GM12873 (cell line): ENCODE results near the gene UGT1A6.

ENCODE experiments used
- TF ChIP-seq, protein P1 (sequence below): IDR thresholded peaks from 2 replicates; pipeline ENCODE4 v1.5.1; 2012; ENCODE audit warnings: low read depth, mild to moderate bottlenecking, moderate library complexity, low read length, control low read depth; ENCODE audit not compliant: insufficient read depth; ENCODE audit errors: missing control alignments

The UGT1A6 gene

DNA sequence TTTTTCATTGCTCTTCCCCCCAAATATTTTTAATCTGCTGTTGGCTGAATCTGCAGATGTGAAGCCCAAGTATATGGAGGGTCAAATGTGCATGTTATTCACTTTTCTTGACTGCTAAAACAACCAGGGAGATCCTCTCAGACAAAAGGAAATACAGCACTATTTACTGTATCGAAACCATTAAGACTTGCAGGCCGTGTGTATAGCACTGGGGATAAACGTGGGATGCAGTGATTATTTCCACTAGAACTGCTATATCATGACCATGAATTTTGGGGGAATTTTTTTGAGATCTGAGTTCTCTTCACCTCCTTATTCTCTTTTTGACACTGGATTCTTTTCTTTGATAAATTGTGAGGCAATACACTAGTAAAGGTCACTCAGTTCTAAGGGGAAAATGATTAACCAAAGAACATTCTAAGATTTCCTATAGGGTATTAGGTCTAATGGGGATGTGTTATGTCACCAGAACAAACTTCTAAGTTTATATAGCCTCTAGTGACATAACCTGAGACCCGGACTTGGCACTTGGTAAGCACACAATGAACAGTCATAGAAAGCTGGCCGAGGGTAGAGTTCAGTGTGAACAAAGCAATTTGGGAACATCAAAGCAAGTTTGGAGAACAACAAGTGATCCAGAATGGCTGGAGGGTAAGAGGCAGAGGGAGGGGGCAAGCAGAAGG is 52.5 kb downstream of the UGT1A6 start:
- TF ChIP-seq, protein P1, sequence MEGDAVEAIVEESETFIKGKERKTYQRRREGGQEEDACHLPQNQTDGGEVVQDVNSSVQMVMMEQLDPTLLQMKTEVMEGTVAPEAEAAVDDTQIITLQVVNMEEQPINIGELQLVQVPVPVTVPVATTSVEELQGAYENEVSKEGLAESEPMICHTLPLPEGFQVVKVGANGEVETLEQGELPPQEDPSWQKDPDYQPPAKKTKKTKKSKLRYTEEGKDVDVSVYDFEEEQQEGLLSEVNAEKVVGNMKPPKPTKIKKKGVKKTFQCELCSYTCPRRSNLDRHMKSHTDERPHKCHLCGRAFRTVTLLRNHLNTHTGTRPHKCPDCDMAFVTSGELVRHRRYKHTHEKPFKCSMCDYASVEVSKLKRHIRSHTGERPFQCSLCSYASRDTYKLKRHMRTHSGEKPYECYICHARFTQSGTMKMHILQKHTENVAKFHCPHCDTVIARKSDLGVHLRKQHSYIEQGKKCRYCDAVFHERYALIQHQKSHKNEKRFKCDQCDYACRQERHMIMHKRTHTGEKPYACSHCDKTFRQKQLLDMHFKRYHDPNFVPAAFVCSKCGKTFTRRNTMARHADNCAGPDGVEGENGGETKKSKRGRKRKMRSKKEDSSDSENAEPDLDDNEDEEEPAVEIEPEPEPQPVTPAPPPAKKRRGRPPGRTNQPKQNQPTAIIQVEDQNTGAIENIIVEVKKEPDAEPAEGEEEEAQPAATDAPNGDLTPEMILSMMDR, result no peak

DNA sequence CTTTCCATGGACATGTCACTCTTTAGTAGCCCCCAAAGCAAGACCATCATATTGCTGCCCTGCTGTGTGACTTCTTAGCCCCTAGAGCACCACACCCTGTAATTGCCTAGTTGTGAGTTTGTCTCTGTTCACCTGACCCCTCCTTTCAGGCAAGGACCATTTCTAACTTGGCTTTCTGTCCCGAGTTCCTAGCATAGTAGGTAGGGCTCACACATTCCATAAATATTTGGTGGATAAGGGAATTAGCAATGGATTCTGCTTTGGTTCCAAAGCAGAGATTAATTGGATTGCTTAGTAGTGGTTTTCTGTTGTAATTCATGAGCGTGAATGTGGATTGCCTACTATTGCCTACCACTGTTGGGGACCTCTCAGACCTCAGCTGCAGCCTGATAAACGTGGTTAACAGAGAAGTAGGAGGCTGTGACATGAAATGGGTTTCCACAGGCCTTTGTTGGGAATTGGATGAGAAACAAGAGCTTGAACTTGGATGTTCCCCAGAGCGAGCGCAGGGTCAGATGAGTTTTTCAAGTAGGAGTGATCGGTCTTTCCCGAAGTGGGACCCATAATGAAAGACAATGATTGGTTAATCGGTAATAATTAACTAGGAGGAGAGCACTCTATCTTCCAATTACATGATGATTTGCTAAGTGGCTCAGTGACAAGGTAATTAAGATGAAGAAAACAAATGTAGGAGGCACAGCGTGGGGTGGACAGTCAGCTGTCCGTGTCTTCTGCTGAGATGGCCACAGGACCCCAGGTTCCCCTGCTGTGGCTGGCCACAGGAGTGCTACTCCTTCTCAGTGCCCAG is 54.0 kb downstream of the UGT1A6 start:
- TF ChIP-seq, protein P1, result no peak

DNA sequence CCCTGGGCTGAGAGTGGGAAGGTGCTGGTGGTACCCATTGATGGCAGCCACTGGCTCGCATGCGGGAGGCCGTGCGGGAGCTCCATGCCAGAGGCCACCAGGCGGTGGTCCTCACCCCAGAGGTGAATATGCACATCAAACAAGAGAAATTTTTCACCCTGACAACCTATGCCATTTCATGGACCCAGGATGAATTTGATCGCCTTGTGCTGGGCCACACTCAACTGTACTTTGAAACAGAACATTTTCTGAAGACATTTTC is 54.5 kb downstream of the UGT1A6 start:
- TF ChIP-seq, protein P1, result no peak

GRCh38 chr2:233754872-233755611 is 62.4 kb downstream of the UGT1A6 start:
- TF ChIP-seq, protein P1, result no peak

GRCh38 chr2:233756429-233757081 is 63.9 kb downstream of the UGT1A6 start:
- TF ChIP-seq, protein P1, result no peak

- TF ChIP-seq, protein P1, result no peak
These were observed 65.5 kb downstream of the UGT1A6 start for GRCh38 chr2:233758141-233758540.

- TF ChIP-seq, protein P1, result no peak
These were observed 66.2 kb downstream of the UGT1A6 start for GRCh38 chr2:233758849-233759248.
